Mesothelial cell of epicardium (in vitro differentiated cells): ENCODE data around the gene TMTC1. TPM values are rescaled to one million over a fixed set of nuclear protein-coding genes. Genes with fewer than 3 reads are reported as not detected.
A peak's percentile ranks its signal among the peaks of the same experiment; 100 is the strongest.

Experiments used
- DNase-seq, 2 experiments: peaks; one replicate each; pipeline ENCODE4 v3.0.0; 2021; ENCODE audit warnings: low spot score in 2 of 2; ENCODE audit not compliant: unreplicated experiment in 2 of 2
- H3K27ac Mint-ChIP-seq: 2 replicates; pipeline ENCODE4 v1.8.0; 2021; ENCODE audit warnings: mixed read lengths
- H3K27me3 Mint-ChIP-seq: 2 replicates; pipeline ENCODE4 v1.8.0; 2021; ENCODE audit warnings: low read depth, mixed read lengths
- H3K36me3 Mint-ChIP-seq: 2 replicates; pipeline ENCODE4 v1.8.0; 2021; ENCODE audit warnings: mixed read lengths
- H3K4me1 Mint-ChIP-seq: 2 replicates; pipeline ENCODE4 v1.8.0; 2021; ENCODE audit warnings: mixed read lengths
- H3K4me3 Mint-ChIP-seq: 2 replicates; pipeline ENCODE4 v1.8.0; 2021; ENCODE audit warnings: mild to moderate bottlenecking, moderate library complexity, mixed read lengths
- H3K9me3 Mint-ChIP-seq: 2 replicates; pipeline ENCODE4 v1.8.0; 2021; ENCODE audit warnings: mixed read lengths
- total RNA-seq: library from RNA; stranded (reverse); gene quantifications from 3 replicates; pipeline ENCODE4 v1.2.1, GENCODE V29; 2021
- TF ChIP-seq, protein P1 (sequence below): fragments of 200-600 bp; sonication (generic); IDR thresholded peaks from one replicate; pipeline ENCODE4 v1.5.0; 2021; ENCODE audit warnings: antibody characterized with exemption; ENCODE audit not compliant: unreplicated experiment

The TMTC1 gene
- total RNA-seq, 1 donor from 2014 or later = 1.0 TPM

DNA sequence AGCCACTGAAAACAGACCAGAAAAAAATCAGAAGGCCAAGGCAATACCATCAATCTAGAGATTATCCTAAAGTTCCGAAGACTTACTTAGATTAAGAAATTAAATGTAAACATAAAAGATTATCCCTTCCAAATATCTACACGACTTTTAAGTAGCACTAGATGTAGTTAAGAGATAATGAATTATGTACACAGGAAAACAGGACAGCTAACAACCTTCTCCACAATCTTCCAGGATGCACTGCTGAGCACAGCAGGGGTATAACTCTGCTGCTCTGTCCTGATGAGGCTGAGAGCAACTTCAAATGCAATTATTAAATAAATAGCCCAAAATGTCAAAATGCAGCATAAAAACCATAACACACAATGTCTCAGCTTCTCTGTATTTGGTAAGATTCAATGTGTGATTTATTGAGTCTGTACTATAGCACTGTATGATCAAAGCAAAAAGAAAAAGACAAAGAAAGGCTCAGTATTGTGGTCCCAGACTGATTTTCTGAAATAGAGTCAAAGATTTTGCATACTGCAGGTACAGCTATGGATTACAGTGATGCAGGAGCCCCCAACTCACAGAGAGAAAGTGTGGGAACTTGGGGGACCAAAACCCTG lies 56.9 kb downstream of the TMTC1 start:
- H3K4me1 Mint-ChIP-seq = peaks cover 24% of the 10 kb centered on the region
- no peak for DNase-seq
- TF ChIP-seq, protein P1, sequence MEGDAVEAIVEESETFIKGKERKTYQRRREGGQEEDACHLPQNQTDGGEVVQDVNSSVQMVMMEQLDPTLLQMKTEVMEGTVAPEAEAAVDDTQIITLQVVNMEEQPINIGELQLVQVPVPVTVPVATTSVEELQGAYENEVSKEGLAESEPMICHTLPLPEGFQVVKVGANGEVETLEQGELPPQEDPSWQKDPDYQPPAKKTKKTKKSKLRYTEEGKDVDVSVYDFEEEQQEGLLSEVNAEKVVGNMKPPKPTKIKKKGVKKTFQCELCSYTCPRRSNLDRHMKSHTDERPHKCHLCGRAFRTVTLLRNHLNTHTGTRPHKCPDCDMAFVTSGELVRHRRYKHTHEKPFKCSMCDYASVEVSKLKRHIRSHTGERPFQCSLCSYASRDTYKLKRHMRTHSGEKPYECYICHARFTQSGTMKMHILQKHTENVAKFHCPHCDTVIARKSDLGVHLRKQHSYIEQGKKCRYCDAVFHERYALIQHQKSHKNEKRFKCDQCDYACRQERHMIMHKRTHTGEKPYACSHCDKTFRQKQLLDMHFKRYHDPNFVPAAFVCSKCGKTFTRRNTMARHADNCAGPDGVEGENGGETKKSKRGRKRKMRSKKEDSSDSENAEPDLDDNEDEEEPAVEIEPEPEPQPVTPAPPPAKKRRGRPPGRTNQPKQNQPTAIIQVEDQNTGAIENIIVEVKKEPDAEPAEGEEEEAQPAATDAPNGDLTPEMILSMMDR = no peak
- no peaks in the 10 kb centered on the region for H3K9me3 Mint-ChIP-seq
- no peaks in the 10 kb centered on the region for H3K36me3 Mint-ChIP-seq
- no peak overlapping the region for H3K27ac Mint-ChIP-seq
- H3K27me3 Mint-ChIP-seq = no peaks in the 10 kb centered on the region
- H3K4me3 Mint-ChIP-seq = no peak overlapping the region

DNA sequence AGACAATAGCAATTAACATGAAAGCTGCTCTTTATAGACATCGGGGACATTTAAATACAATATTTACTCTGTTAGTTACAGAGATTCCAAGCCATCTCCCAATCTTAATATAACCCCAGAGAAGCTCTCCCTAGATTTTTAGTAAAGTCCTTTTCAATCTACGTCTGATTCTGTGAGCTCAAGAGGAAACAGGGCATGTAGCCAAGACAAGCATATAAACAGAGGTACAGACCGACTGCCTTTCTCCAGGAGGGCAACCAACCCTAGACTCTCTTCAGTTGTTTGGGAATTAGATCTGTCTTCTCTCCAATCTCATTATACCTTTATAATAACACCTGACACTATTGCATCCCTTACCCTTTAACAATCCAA lies 57.4 kb downstream of the TMTC1 start:
- Mint-ChIP-seq H3K36me3 (no peaks in the 10 kb centered on the region), H3K9me3 (no peaks in the 10 kb centered on the region), H3K4me3 (no peak overlapping the region), H3K4me1 (peaks cover 24% of the 10 kb centered on the region), H3K27ac (peak overlapping the region; percentile 58), H3K27me3 (no peaks in the 10 kb centered on the region)
- DNase-seq = no peak
- TF ChIP-seq, protein P1 = no peak

- H3K4me3 Mint-ChIP-seq = no peak overlapping the region
- no peak for DNase-seq
- H3K36me3 Mint-ChIP-seq = no peaks in the 10 kb centered on the region
- H3K27me3 Mint-ChIP-seq = no peaks in the 10 kb centered on the region
- peaks cover 24% of the 10 kb centered on the region for H3K4me1 Mint-ChIP-seq
- no peaks in the 10 kb centered on the region for H3K9me3 Mint-ChIP-seq
- H3K27ac Mint-ChIP-seq = peak overlapping the region; percentile 58
- TF ChIP-seq, protein P1 = no peak
Observed at GRCh38 chr12:29725587-29726320, 58.0 kb downstream of the TMTC1 start.

- Mint-ChIP-seq H3K36me3 (no peaks in the 10 kb centered on the region), H3K4me3 (no peak overlapping the region), H3K4me1 (peaks cover 16% of the 10 kb centered on the region), H3K9me3 (no peaks in the 10 kb centered on the region), H3K27me3 (no peaks in the 10 kb centered on the region), H3K27ac (no peak overlapping the region)
- TF ChIP-seq, protein P1 = no peak
- DNase-seq = no peak
Observed at GRCh38 chr12:29722164-29722563, 61.6 kb downstream of the TMTC1 start.

- H3K27me3 Mint-ChIP-seq = no peaks in the 10 kb centered on the region
- no peaks in the 10 kb centered on the region for H3K4me1 Mint-ChIP-seq
- no peak overlapping the region for H3K4me3 Mint-ChIP-seq
- no peak overlapping the region for H3K27ac Mint-ChIP-seq
- no peak for DNase-seq
- TF ChIP-seq, protein P1 = no peak
- H3K9me3 Mint-ChIP-seq = no peaks in the 10 kb centered on the region
- H3K36me3 Mint-ChIP-seq = no peaks in the 10 kb centered on the region
Observed at GRCh38 chr12:29719381-29719780, 64.4 kb downstream of the TMTC1 start.
